ENCODE measurements around the gene HSPA1L.

The HSPA1L gene

DNA sequence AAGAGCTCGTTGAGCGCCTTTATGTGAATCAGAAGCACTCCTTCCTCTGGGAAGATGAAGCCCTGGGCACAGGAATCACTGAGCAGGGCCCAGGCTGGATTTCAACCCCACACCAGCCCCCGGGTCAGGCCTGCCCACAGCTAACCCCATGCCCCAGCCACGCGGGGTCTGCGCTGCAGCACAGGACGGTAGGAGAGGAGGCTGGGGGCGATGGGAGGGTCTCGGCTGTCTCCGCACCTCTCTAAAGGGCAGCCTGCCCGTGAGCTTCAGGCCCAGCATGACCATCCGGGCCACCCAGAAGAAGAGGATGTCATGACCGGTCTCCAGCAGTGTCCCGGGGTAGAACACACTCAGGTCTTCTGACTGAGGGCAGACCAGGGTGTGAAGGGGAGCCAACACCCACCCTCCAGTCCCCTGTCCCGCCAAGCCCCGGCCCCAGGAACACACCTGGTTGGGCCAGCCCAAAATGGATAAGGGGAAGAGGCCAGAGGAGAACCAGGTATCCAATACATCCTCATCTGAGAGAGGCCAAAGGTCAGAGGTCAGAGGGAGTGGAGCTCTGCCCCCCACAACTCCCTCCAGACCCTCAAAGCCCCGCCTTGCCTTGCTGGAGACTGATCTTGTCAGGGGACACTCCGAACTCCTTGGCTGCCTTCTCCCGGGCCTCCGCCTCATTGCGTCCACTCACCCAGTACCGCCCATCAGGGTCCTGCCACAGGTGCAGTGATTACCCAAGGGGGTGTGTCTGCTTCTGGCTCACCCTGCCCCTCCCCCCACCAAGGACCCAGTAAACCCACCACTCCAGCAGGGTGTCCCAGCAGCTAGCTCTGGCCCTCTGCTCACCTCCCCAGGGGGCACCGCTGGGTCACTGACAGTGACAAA, 33.6 kb downstream of the HSPA1L start:
- no peak for DNase-seq

- DNase-seq = no peak
Observed at GRCh38 chr6:31780507-31781243, 34.4 kb downstream of the HSPA1L start.

DNA sequence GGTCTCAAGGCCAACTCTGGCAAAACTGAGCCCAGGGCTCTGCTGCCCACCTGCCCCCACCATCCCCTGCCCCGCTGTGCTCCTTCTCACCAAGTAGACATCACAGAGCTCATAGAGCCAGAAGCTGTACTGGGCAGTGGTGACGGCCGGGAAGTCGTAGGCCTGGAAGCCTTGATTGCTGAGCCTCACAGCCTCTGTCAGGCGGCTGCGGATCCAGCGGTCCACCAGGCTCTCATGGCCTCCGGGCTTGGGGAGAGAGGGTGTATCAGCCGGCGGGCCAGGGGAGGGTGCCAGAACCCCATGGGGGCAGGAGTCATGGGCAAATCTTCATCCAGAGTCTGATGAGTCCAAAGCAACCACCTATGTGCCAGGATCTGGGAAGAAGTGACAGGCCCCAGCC, 35.2 kb downstream of the HSPA1L start:
- no peak for DNase-seq

DNA sequence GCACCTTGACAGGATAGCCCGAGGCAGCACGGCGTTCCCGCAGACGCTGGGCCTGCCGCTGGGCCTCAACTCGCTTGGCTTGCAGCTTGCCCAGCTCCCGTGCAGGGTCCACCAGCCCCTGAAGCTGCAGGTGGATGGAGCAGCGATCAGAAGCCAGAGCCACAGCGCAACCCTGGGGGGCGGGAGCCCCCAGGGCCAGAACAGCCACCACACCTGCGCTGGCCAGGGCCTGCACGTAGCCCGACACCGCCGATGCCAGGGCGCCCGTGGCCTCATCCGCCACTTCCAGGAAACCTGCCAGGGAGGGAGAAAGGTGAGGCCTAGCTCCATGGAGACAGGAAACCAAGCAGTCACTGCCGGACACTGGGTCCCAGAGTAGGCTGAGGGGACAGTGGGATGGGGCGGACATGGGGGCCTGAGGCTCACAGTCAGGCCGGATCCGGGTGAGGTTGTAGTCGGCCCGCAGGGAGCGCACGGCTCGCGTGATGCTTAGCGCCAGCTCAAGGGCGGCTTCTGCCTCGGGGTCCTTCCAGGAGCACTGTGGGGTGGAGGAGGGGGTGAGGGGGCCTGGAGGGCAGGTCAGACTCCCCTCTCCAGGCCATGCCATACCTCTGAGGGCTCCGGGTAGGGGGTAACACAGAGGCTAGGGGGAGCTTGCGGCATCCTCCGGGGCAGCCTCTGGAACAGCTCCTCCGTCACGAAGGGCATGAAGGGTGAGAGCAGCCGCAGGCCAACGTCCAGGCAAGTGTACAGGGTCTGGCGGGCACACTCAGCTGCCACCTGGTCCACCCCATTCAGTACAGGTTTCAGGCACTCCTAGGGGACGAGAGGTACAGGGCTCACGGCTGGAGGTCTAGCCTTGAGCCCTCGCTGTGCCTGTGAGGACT, 35.8 kb downstream of the HSPA1L start:
- DNase-seq = no peak

DNA sequence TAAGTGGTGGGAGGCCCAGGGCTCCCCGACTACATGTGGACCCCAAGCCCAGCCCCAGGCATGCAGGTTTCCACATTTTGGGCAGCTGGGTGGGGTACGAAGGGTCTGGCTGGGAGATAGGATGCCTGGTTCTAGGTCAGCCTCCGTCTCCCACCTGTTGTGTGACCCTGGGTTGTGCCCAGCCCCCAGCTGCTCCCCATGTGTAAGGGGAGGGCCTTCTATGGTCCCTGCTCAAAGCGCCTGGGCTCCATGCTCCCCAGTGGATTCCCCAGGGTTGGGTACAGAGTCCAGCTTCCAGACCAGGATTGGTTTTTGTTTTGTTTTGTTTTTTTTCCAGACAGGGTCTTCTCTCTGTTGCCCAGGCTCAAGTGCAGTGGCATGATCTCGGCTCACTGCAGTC, 36.9 kb downstream of the HSPA1L start:
- no peak for DNase-seq

DNA sequence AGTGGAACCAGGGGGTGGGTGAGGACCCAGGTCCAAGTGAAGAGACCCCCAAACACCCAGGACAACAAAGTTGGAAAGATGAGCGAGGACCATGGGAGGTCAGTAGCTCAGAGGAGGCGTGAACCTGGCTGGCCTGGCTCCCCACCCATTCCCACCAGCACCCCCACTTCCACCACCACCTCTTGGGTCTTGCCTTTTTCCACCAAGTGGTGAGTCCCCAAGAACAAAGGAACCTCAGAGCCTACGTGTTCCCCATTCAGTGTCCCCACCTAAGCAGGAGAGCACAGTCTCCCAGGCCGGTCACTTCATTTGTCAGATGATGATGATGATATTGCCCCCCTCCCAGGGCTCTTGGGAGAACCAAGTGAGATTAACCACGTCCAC, 37.4 kb downstream of the HSPA1L start:
- DNase-seq = no peak

GRCh38 chr6:31776989-31777666, 38.0 kb downstream of the HSPA1L start, which contains the start of gene VWA7:
TSS of gene VWA7 (minus strand) at chr6:31777328. CDS start at chr6:31776779, 549 bp downstream.
- peak in 1 of 2 experiments; percentile 31 for DNase-seq

DNA sequence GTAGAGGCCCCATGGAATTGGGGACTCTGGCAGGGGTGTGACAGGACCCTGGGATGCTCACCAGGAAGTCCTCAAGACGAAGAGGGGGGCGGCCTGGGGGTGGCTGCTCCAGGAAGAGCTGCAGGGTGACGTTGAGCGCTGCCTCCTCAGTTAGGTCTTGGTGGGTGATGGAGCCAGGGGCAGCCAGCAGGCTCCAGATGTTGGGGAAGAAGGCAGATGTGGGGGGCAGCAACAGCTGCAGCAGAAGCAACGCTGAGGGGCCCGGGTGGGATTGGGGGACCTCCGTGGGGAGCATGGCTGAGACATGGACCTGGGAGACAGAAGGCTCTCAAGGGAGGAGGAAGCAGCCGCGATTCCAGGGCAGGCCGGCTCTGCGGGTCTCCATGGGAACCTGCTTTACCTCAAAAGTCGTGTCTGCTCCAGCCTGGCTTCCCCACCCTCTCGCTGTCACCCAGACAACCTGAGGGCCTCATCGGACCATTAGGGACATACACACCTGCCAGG, 38.5 kb downstream of the HSPA1L start:
- no peak for DNase-seq

- no peak for DNase-seq
Observed at GRCh38 chr6:31775633-31776484, 39.2 kb downstream of the HSPA1L start.

GRCh38 chr6:31775184-31775583, 39.9 kb downstream of the HSPA1L start:
- no peak for DNase-seq

GRCh38 chr6:31771992-31772358, 43.1 kb downstream of the HSPA1L start:
- DNase-seq = no peak

GRCh38 chr6:31770860-31771259, 44.2 kb downstream of the HSPA1L start:
- no peak for DNase-seq

- peak in 1 of 2 experiments; percentile 25 for DNase-seq
Observed at GRCh38 chr6:31769684-31770371, 45.3 kb downstream of the HSPA1L start.

DNA sequence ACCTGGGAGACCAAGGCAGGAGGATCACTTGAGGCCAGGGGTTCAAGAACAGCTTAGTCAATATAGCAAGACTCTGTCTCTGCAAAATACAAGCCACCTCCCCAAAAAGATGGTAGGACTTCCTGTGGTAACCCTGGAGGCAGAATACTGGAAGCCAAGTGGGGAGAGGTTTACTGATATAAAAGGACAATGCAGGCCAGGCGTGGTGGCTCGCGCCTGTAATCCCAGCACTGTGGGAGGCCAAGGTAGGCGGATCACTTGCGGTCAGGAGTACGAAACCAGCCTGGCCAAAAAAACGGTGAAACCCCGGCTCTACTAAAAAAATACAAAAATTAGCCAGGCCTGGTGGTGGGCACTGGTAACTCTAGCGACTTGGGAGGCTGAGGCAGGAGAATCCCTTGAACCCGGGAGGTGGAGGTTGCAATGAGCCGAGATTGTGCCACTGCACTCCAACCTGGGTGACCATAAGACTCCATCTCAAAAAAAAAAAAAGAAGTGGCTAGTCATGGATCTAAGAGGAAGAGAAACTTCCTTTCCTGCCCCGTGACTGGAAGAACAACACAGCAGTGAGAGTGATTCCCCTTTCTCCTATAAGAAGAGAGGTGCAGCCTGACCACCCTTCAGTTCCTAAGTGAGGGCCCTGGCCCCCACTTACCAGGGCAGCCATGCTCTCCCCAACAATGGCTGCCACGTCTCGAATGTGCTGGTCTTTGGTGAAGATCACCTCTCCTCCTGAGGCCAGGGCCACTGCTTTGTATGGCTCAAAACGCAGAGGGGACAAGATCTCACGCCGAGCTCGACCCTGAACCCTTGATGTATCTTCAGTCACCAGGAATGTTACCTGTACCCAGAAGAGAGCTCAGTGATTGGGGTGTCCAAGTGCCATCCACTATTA, 46.5 kb downstream of the HSPA1L start:
- no peak for DNase-seq

DNA sequence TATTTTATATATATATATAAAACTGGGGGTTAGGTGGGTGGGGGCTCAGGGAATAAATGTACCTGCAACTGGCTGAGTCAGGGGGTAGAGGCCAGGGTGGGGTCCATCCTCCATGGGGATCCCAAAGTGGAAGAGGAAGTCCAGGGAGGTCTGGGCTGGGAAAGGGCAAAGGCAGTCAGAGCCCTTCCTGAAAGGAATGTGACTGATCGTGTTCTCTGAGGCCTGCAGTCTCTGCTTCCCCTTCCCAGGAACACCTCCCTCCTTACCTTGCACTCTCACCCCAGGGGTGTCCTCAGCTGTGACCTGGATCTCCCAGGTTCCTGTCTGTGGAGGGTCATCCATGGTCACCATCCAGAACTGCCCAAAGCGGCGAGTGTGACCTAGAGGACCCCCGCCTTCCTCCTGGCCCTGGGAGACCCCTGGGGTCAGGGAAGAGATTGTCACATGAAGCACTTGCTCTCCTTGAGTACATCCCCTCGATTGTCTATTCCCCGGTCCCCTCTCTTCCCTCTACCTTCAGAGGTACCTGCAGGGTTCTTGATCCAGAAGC, 47.9 kb downstream of the HSPA1L start:
- no peak for DNase-seq

GRCh38 chr6:31765910-31766794, 48.9 kb downstream of the HSPA1L start:
- no peak for DNase-seq

- DNase-seq = no peak
Observed at GRCh38 chr6:31765559-31765909, 49.5 kb downstream of the HSPA1L start.

GRCh38 chr6:31764198-31764597, 50.9 kb downstream of the HSPA1L start:
- DNase-seq = no peak

GRCh38 chr6:31763619-31763940, 51.5 kb downstream of the HSPA1L start:
- DNase-seq = no peak
